Measurements from ENCODE around the gene CLEC12A. TPM values are rescaled to one million over a fixed set of nuclear protein-coding genes. Genes with fewer than 3 reads are reported as not detected.

Gene CLEC12A
- total and polyA plus RNA-seq, 8 donors, result 0.43 to 2.1 (median 0.85) TPM; not detected in 4

DNA sequence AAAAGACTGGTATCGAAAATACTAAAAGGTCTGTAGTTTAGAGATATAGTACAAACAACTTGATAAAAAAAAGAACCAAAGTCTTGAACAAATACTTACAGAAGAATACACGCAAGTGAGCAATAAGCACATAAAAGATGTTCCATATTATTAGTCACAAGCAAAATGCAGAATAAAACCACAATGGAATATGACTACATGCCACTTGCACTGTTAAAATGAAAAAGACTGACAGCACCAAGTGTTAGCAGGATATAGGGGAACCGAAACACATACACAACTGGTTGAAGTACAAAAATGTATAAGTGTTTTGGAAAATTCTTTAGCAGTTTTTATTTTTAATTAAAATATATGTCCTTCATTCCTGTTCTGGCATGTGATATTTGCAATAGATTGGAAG is 42.6 kb upstream of the CLEC12A start:
- 62 to 77% (median 69%) methylated on average over 3 of the region's 3 CpGs for WGBS, 5 donors
- no peaks in the 10 kb centered on the region for H3K9me3 ChIP-seq
- no peaks in the 10 kb centered on the region for H3K4me1 ChIP-seq
- DNase-seq, result no peak
- TF ChIP-seq POLR2AphosphoS5 (IDR thresholded peaks at IDR 0.05), result no peak
- TF ChIP-seq, protein P1, sequence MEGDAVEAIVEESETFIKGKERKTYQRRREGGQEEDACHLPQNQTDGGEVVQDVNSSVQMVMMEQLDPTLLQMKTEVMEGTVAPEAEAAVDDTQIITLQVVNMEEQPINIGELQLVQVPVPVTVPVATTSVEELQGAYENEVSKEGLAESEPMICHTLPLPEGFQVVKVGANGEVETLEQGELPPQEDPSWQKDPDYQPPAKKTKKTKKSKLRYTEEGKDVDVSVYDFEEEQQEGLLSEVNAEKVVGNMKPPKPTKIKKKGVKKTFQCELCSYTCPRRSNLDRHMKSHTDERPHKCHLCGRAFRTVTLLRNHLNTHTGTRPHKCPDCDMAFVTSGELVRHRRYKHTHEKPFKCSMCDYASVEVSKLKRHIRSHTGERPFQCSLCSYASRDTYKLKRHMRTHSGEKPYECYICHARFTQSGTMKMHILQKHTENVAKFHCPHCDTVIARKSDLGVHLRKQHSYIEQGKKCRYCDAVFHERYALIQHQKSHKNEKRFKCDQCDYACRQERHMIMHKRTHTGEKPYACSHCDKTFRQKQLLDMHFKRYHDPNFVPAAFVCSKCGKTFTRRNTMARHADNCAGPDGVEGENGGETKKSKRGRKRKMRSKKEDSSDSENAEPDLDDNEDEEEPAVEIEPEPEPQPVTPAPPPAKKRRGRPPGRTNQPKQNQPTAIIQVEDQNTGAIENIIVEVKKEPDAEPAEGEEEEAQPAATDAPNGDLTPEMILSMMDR (IDR thresholded peaks at IDR 0.05), result no peak
- TF ChIP-seq EP300 (IDR thresholded peaks at IDR 0.05), result no peak
- no peak for TF ChIP-seq POLR2A (IDR thresholded peaks at IDR 0.05)
- H3K4me3 ChIP-seq, result no peak overlapping the region
- H3K36me3 ChIP-seq, result no peaks in the 10 kb centered on the region
- H3K27me3 ChIP-seq, result no peaks in the 10 kb centered on the region
- H3K27ac ChIP-seq, result no peak overlapping the region
- intact Hi-C loops (cut with DNase I; ENCODE audit: low total_unique reads), result loop anchor here (5.0 kb wide), 1 partner anchor 181 kb away; no protein-coding TSS in a partner anchor

DNA sequence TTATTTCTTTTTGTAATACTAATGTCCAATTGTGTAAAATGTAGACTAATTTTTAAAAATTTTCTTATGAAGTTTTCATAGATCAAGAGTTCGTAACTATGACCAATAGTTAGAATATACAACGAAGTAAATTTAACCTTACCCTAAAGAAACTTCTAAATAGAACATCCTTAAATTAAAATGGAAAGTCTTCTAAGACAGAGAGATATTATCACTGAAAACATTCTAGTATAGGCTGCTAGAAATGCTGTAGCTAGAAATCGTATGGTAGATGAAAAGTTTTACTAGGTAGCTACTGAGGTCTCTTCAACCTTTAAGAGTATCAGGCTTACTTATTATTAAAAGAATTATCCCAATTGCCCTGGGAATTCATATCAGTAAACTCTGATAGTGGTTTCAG is 40.0 kb upstream of the CLEC12A start:
- WGBS, 5 donors, result 55 to 81% (median 71%) methylated on average over 3 of the region's 3 CpGs
- Histone ChIP-seq H3K27ac (no peak overlapping the region), H3K27me3 (no peaks in the 10 kb centered on the region), H3K4me1 (no peaks in the 10 kb centered on the region), H3K4me3 (no peak overlapping the region), H3K36me3 (no peaks in the 10 kb centered on the region), H3K9me3 (no peaks in the 10 kb centered on the region)
- no peak for DNase-seq
- TF ChIP-seq, protein P1 (IDR thresholded peaks at IDR 0.05), result no peak
- TF ChIP-seq POLR2A (IDR thresholded peaks at IDR 0.05) (no peak), EP300 (IDR thresholded peaks at IDR 0.05) (no peak), POLR2AphosphoS5 (IDR thresholded peaks at IDR 0.05) (no peak)
- intact Hi-C loops (cut with DNase I; ENCODE audit: low total_unique reads), result no loop called here

DNA sequence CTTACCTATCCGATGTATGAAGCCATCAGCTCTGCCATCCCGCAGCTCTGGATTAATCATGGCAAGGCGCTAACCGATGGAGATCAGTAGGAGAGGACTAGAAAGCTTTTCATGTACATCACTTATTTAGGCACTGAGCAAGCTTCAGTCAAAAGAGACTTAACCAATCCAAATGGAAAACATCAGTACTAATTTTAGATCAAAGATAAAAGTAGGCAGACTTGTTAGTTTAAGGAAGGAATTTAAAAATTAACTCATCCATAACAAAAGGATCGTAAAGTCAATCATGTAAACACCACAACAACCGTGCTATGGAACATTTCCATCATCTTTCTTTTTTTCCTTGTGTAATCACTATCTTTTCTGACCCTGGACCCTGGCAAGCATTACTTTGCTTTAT is 38.9 kb upstream of the CLEC12A start, which contains the start of gene CLEC2A:
Gene CLEC2A, minus strand, starts transcription at position 101 of the 400 bp plus-strand sequence. Its CDS starts 41 bp downstream, at position 60.
- Histone ChIP-seq H3K36me3 (no peaks in the 10 kb centered on the region), H3K4me3 (no peak within 1 kb of the TSS), H3K27ac (no peak within 1 kb of the TSS), H3K4me1 (no peaks in the 10 kb centered on the region), H3K9me3 (no peaks in the 10 kb centered on the region), H3K27me3 (no peaks in the 10 kb centered on the region)
- 78 to 87% (median 81%) methylated on average over 6 of the region's 6 CpGs for WGBS, 5 donors
- TF ChIP-seq POLR2AphosphoS5 (IDR thresholded peaks at IDR 0.05), result no peak
- no peak for TF ChIP-seq POLR2A (IDR thresholded peaks at IDR 0.05)
- no peak for TF ChIP-seq EP300 (IDR thresholded peaks at IDR 0.05)
- TF ChIP-seq, protein P1 (IDR thresholded peaks at IDR 0.05), result no peak
- intact Hi-C loops (cut with DNase I; ENCODE audit: low total_unique reads), result no loop called here
- no peak for DNase-seq

DNA sequence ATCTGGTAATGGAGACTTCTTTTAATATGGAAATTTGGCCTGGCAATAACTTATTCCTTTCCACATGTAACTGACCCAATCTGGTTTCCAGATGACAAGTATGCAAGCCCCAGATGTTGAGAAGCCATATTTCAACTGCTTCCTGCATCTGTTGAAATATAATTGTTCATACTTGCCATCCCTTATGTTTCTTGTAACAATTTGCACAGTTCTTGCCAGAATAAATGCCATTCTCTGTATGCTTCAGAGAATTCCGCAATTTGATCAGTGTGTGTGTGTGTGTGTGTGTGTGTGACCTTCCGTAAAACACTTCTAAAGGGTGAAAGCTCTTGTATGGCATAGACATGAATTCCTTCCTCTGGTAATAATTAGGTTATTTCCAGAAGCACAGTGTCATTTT is 37.3 kb upstream of the CLEC12A start:
- WGBS, 5 donors, result 70 to 92% (median 85%) methylated on average over 2 of the region's 2 CpGs
- no peak overlapping the region for H3K27ac ChIP-seq
- intact Hi-C loops (cut with DNase I; ENCODE audit: low total_unique reads), result no loop called here

DNA sequence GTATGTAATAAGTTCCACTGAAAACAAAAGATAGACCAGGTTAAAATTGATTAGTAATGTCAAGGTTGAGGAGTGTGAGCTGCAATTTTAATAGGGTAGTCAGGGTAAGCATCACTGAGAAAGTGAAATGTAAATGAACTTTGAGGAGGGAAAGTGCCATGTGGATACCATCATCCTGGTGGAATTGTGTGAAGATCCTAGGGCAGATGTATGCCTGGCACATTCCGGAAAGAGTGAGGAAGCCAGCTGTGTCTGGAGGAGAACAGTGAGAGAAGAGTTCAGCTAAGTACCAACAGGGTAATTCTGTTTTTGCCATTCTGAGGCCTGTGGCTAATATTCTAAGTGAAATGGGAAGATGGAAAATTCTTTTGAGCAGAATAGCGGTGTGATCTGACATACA is 36.2 kb upstream of the CLEC12A start:
- no peaks in the 10 kb centered on the region for H3K27me3 ChIP-seq
- H3K4me1 ChIP-seq, result no peaks in the 10 kb centered on the region
- TF ChIP-seq POLR2AphosphoS5 (IDR thresholded peaks at IDR 0.05) (no peak), EP300 (IDR thresholded peaks at IDR 0.05) (no peak), POLR2A (IDR thresholded peaks at IDR 0.05) (no peak)
- TF ChIP-seq, protein P1 (IDR thresholded peaks at IDR 0.05), result no peak
- DNase-seq, result no peak
- intact Hi-C loops (cut with DNase I; ENCODE audit: low total_unique reads), result no loop called here
- no peak overlapping the region for H3K27ac ChIP-seq
- no peaks in the 10 kb centered on the region for H3K9me3 ChIP-seq
- WGBS, 5 donors, result 86 to 96% (median 94%) methylated on average over 2 of the region's 2 CpGs
- H3K4me3 ChIP-seq, result no peak overlapping the region
- no peaks in the 10 kb centered on the region for H3K36me3 ChIP-seq

More for the DNA sequence above, 37.3 kb upstream of the CLEC12A start:
- Histone ChIP-seq H3K9me3 (no peaks in the 10 kb centered on the region), H3K4me1 (no peaks in the 10 kb centered on the region), H3K36me3 (no peaks in the 10 kb centered on the region), H3K27me3 (no peaks in the 10 kb centered on the region), H3K4me3 (no peak overlapping the region)
- DNase-seq, result no peak
- no peak for TF ChIP-seq POLR2A (IDR thresholded peaks at IDR 0.05)

All from stomach (tissue), 9 donors.